GM18951 (cell line): Measurements from ENCODE around the gene OR3A2.
"Not testable (repeated sequence)": the region's sequence is repeated elsewhere in the genome, so short reads cannot be mapped to it uniquely, and the experiment has no call there.

ENCODE experiments used
- POLR2A ChIP-seq: IDR thresholded peaks from 4 replicates; pipeline ENCODE4 v1.6.1; 2011; ENCODE audit warnings: mild to moderate bottlenecking; ENCODE audit not compliant: insufficient read length, insufficient read depth; ENCODE audit errors: extremely low read depth
- in situ Hi-C: fragments of 300-500 bp; cut with MboI; formaldehyde crosslinking; loops from one replicate; pipeline ENCODE4 v1.12.0; 2022; ENCODE audit warnings: low sequenced_read_pairs, mixed read lengths, inconsistent platforms; ENCODE audit not compliant: unreplicated experiment

OR3A2 gene

DNA sequence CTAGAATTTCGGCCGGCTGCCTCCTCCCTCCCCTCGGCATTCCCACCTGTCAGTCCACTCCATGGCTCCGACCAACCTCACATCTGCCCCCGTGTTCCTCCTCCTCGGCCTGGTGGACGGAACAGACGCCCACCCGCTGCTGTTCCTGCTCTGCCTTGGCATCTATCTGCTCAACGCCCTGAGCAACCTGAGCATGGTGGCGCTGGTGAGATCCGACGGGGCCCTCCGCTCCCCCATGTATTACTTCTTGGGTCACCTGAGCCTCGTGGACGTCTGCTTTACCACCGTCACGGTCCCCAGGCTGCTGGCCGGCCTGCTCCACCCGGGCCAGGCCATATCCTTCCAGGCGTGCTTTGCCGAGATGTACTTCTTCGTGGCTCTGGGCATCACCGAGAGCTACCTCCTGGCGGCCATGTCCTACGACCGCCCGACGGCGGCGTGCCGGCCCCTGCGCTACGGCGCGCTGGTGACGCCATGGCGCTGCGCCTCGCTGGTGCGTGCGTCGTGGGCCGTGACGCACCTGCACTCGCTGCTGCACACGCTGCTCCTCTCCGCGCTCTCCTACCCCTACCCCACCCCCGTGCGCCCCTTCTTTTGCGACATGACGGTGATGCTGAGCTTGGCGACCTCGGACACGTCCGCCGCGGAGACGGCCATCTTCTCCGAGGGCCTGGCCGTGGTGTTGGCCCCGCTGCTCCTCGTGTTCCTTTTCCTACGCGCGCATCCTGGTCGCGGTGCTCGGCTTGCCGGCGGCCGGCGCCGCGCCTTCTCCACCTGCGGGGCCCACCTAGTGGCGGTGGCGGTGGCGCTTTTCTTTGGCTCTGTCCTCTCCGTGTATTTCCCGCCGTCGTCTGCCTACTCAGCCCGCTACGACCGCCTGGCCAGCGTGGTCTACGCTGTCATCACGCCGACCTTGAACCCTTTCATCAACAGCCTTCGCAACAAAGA lies at the start of gene OR3A2:
Gene OR3A2, minus strand, starts transcription at position 440 of the 948 bp plus-strand sequence.
- in situ Hi-C loops, result no loop called here
- no peak for TF ChIP-seq POLR2A

DNA sequence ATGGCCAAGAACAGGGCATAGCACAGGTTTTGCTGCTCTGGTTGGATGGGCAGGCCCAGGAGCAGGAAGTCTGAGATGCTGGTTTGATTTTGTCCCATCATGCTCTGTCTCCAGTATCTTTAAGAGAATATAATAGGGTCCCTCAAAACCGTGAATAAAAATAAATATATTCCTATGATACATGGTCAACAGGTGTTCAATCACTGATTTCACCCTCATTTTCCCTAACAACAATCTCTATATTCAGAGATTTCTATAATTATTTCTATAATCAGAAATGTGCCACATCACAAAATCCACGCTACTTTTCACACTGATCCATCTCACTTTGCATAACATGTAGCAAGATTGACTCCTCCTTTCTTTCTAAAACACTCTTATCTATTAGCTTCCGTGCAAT lies 47.6 kb upstream of the OR3A2 start, which contains the start of gene OR1E2:
Gene OR1E2, minus strand, starts transcription at position 101 of the 400 bp plus-strand sequence. Its CDS starts 0 bp downstream, at position 101.
- no peak for TF ChIP-seq POLR2A
- in situ Hi-C loops, result no loop called here

DNA sequence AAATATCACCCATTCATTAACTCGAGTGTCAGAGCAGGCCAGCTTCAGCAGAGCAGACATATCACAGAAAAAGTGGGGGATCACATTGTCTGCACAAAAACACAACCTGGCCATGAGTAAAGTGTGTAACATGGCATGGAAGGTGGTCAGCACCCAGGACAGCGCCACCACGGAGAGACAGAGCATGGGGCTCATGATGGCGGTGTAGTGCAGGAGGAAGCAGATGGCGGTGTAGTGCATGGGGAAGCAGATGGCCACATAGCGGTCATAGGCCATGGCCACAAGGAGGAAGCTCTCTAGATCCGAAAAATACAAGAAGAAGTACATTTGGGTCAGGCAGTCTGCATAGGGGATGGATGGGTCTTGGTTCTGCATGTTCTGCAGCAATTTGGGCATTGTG lies 47.1 kb upstream of the OR3A2 start:
- in situ Hi-C loops, result not testable (repeated sequence)

DNA sequence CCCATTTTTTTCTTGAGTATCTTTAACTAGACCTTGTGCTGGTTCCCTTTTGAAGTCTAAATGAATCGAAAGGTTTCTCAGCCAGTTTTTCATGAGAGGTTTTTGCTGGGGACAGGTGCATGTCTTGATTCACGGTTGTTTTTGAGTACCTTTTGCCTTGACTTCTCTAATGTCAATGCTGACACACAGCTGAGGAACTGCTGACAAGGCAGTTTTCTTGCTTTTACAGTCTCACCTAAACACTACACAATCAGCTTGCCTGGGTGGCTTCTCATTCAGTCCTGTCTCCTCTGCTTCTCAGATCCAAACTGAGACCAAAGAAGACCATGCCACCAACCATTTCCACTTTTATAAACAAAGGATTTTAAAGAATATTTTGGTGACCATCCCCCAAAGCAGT lies 32.1 kb upstream of the OR3A2 start:
- in situ Hi-C loops, result no loop called here
- no peak for TF ChIP-seq POLR2A

DNA sequence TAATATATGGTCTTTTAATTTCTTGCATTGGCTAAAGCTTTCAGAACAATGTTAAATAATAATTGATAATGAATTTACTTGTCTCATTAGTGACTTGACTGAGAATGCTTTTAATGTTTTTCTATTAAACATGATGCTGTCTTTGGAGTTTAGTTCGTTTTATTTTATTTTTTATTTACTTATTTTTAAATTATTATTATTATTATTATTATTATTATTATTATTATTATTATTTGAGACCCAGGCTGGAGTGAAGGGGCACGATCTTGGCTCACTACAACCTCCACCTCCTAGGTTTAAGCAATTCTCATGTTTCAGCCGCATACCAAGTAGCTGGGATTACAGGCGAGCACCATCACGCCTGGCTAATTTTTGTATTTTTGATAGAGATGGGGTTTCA lies 29.5 kb upstream of the OR3A2 start:
- in situ Hi-C loops, result no loop called here
- TF ChIP-seq POLR2A, result no peak

DNA sequence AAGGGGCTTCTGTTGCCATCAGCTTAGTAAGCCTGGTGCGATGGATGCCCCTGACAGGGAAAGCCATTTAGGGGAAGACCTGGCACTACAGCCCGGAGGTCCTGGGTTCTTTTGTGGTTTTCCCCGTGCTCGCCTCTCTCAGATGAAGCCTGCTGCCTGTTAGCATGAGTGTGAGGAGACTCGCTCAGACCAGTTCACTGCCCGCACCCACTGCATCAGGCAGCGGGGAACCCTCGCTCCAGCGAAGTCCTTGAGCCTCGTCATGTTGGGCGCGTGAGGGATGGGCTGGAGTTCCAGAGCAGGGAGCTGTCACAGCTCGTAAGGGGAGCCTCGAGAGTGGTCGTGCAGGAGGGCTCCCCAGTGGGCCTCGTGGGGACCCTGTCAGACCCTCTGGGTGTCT lies 26.1 kb upstream of the OR3A2 start:
- in situ Hi-C loops, result not testable (repeated sequence)

DNA sequence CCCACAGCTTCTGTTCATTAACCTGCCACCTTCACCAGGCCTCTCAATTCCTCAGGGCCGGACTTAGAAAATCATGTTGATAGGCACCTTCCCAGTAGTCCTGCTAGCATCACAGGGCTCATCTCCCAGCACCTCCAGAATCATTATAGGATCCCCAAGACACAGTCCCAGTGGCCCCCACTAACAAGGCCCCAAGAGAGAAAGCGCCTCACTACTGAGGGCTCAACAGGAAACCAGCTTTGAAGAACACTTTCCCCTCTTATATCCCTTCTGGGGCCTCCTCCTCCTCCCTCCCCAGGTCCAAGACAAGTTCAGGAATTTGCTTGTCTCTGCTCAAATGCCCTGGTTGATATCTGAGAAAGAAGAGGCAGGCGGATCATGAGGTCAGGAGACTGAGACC lies 25.0 kb upstream of the OR3A2 start, which contains the start of gene OR3A3:
Gene OR3A3, plus strand, starts transcription at position 301 of the 400 bp plus-strand sequence.
- in situ Hi-C loops, result no loop called here
- TF ChIP-seq POLR2A, result no peak

DNA sequence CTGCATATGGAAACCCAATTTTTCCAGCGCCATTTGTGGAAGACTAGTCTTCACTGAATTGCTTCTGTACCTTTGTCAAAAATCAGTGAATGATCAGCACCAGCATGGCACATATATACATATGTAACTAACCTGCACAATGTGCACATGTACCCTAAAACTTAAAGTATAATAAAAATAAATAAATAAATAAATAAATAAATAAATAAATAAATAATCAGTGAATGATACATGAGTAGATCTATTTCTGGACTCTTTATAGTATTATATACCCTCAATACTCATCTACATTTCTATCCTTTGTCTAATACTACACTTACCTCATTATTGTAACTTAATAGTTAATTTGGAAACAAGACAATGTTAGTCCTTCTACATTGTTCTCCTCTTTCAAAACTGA lies 17.7 kb upstream of the OR3A2 start:
- in situ Hi-C loops, result not testable (repeated sequence)

DNA sequence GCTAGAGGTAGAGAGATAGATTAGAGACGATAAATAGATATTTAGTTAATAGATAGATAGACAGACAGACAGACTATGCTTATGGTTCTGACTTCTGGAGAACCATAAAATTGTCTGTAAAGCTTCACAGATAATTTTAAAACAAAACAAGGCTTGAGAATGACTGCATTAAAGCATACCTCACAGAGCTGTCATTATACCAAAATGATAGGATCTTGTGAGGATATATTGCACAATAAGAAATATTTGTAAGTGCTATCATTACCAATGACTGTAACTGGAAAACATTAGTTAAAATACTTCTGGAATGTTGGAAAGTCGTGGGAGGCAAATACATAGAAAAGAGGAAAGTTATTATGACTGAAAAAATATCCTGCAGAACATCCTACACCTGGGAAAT lies 15.7 kb upstream of the OR3A2 start:
- in situ Hi-C loops, result no loop called here
- TF ChIP-seq POLR2A, result no peak

DNA sequence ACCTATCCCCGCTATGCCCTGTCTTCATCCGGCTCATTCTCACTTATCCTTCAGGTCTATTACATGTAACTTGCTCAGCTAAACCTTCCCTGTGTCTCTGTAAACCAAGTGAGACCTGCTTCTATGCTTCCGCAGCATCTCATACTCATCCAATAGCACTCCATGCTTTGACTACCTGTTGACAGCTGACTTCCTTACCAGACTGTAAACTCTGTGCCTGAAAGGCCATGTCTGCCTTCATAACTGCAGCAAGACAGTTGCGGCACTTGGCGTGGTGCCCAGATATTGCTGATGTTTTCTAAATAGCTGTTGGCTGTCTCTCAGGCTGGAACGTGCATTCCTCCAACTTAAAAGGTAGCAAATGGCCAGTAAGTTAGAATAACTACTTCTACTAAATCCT lies 13.9 kb upstream of the OR3A2 start:
- TF ChIP-seq POLR2A, result no peak
- in situ Hi-C loops, result no loop called here

DNA sequence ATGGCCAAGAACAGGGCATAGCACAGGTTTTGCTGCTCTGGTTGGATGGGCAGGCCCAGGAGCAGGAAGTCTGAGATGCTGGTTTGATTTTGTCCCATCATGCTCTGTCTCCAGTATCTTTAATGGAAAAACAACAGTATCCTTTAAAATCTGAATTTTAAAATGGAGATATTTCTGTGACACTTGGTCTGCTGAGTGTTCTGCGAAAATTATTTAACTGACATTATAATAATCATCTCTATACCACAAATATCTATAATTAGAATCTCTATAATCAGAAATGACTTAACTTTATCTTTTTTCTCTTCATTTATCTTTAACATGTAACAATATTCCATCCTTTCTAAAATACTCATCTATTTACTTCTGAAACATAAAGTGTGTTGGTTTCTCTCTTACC lies 12.2 kb upstream of the OR3A2 start, which contains the start of gene OR1E1:
Gene OR1E1, minus strand, starts transcription at position 101 of the 400 bp plus-strand sequence. Its CDS starts 0 bp downstream, at position 101.
- TF ChIP-seq POLR2A, result no peak
- in situ Hi-C loops, result no loop called here

DNA sequence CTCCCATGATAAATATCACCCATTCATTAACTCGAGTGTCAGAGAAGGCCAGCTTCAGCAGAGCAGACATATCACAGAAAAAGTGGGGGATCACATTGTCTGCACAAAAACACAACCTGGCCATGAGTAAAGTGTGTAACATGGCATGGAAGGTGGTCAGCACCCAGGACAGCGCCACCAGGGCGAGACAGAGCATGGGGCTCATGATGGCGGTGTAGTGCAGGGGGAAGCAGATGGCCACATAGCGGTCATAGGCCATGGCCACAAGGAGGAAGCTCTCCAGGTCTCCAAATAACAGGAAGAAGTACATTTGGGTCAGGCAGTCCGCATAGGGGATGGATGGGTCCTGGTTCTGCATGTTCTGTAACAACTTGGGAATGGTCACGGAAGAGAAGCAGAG lies 11.7 kb upstream of the OR3A2 start:
- in situ Hi-C loops, result not testable (repeated sequence)

DNA sequence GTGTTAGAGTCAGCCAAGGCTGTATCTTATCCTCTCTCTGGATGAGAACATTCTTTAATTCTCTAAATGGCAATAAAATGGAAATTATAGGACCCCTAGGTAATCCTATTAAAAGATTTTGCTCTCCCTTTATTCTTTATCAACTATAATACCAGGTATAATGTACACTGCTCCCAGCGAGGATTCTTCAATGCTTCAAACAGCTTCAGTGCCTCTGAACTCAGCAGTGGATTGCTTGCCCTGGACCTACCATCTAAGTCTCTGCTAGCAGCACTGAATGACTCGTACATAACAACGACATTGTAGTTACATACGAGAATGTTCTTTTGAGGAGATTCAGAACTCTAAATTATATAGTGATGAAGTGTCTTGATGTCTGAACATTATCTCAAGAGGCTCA lies 3.7 kb upstream of the OR3A2 start:
- TF ChIP-seq POLR2A, result no peak
- in situ Hi-C loops, result no loop called here

DNA sequence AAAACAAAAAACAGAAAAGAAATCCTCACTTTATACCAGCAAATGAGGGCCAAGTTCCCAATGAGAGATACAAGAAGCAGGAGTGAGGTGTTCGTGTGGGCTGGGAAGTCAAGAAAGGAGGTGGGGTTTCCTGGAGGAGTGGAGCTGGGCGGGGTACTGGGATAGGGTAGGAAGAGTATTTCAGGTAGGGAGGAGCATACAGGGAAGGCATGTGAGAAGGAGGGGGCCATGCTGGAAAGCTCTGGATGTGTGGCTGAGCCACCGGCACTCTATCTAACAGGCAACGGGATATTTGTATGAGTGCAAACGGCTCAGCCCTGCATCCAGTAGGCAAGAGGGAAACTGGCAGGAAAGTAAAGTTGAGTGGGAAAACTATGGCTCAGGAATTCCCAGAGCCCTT lies 4.2 kb downstream of the OR3A2 start:
- TF ChIP-seq POLR2A, result no peak
- in situ Hi-C loops, result no loop called here

DNA sequence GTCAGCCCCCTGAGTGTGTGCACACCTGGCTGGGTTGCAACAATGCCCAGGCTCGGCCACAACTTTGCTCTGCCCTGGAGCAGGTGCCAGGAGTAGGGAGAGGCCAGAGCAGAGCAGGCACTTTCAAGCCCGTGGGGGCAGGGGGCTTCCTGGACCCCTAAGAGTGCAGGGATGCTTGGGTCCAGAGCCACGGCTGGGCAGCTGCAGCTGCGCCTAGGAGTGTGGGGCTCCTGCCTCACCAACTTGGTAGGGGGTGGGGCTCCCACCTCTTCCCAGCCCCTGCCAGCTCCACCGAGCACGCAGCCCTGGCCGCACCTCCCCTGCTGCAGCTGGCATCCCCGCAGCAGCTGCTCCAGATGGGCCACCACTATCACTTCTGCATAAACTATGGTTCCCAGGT lies 7.8 kb downstream of the OR3A2 start:
- in situ Hi-C loops, result no loop called here
- TF ChIP-seq POLR2A, result no peak

DNA sequence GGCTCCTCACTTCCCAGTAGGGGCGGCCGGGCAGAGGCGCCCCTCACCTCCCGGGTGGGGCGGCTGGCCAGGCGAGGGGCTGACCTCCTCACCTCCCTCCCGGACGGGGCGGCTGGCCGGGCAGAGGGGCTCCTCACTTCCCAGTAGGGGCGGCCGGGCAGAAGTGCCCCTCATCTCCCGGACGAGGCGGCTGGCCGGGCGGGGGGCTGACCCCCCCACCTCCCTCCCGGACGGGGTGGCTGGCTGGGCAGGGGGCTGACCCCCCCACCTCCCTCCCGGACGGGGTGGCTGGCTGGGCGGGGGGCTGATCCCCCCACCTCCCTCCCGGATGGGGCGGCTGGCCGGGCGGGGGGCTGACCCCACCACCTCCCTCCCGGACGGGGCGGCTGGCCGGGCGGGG lies 14.9 kb downstream of the OR3A2 start:
- in situ Hi-C loops, result not testable (repeated sequence)

DNA sequence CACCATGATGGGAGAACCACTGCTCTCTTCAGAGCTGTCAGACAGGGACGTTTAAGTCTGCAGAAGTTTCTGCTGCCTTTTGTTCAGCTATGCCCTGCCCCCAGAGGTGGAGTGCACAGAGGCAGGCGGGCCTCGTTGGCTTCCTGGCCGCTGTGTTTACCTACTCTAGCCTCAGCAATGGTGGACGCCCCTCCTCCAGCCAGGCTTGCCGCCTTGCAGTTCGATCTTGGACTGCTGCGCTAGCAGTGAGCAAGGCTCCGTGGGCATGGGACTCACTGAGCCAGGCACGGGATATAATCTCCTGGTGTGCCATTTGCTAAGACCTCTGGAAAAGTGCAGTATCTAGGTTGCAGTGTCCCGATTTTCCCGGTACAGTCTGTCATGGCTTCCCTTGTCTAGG lies 43.3 kb downstream of the OR3A2 start:
- in situ Hi-C loops, result not testable (repeated sequence)
